GM23248 (cell line): ENCODE measurements around the gene RPS15. TPM values are rescaled to one million over a fixed set of nuclear protein-coding genes. Genes with fewer than 3 reads are reported as not detected.

Experiments used
- DNase-seq: peaks from one replicate; pipeline ENCODE4 v3.0.0-alpha.2; 2015
- H2AFZ ChIP-seq: fragments of 200-600 bp; sonication (generic); 2 replicates; pipeline ENCODE4 v1.6.1; 2016; ENCODE audit warnings: antibody characterized with exemption
- H3F3A ChIP-seq: fragments of 200-600 bp; sonication (generic); 2 replicates; pipeline ENCODE4 v1.6.1; 2016; ENCODE audit warnings: mild to moderate bottlenecking, antibody characterized with exemption, mixed run types; ENCODE audit not compliant: insufficient read depth
- H3K27ac ChIP-seq: fragments of 200-600 bp; sonication (generic); 2 replicates; pipeline ENCODE4 v1.5.1; 2016; ENCODE audit warnings: mild to moderate bottlenecking
- H3K27me3 ChIP-seq: fragments of 200-600 bp; sonication (generic); replicated peaks from 2 replicates; pipeline ENCODE4 v1.6.1; 2016; ENCODE audit warnings: mild to moderate bottlenecking; ENCODE audit not compliant: insufficient read depth
- H3K36me3 ChIP-seq: fragments of 200-600 bp; sonication (generic); 2 replicates; pipeline ENCODE4 v1.6.1; 2016; ENCODE audit warnings: low read depth, mild to moderate bottlenecking
- H3K4me1 ChIP-seq: fragments of 200-600 bp; sonication (generic); 2 replicates; pipeline ENCODE4 v1.6.1; 2016; ENCODE audit warnings: mild to moderate bottlenecking; ENCODE audit not compliant: insufficient read depth
- H3K4me2 ChIP-seq: fragments of 200-600 bp; sonication (generic); one replicate; pipeline ENCODE4 v1.6.1; 2016; ENCODE audit warnings: mild to moderate bottlenecking; ENCODE audit not compliant: unreplicated experiment
- H3K4me3 ChIP-seq: fragments of 200-600 bp; sonication (generic); 2 replicates; pipeline ENCODE4 v1.5.1; 2016; ENCODE audit warnings: mild to moderate bottlenecking
- H3K79me2 ChIP-seq: fragments of 200-600 bp; sonication (generic); 2 replicates; pipeline ENCODE4 v1.6.1; 2016; ENCODE audit warnings: mild to moderate bottlenecking; ENCODE audit not compliant: insufficient read depth
- H3K9ac ChIP-seq: fragments of 200-600 bp; sonication (generic); 2 replicates; pipeline ENCODE4 v1.6.1; 2016; ENCODE audit warnings: mild to moderate bottlenecking
- H3K9me2 ChIP-seq: fragments of 200-600 bp; sonication (generic); 2 replicates; pipeline ENCODE4 v1.6.1; 2016; ENCODE audit warnings: mixed run types, mild to moderate bottlenecking, moderate library complexity; ENCODE audit not compliant: insufficient read depth
- H3K9me3 ChIP-seq: fragments of 200-600 bp; sonication (generic); one replicate; pipeline ENCODE4 v1.6.1; 2017; ENCODE audit warnings: low read depth
- H4K20me1 ChIP-seq: fragments of 200-600 bp; sonication (generic); 2 replicates; pipeline ENCODE4 v1.6.0; 2016; ENCODE audit not compliant: insufficient read depth
- EZH2 ChIP-seq: fragments of 200-600 bp; sonication (generic); IDR thresholded peaks from 2 replicates; pipeline ENCODE4 v1.6.1; 2018; ENCODE audit warnings: antibody characterized with exemption, mild to moderate bottlenecking; ENCODE audit not compliant: insufficient read depth, poor library complexity, severe bottlenecking
- EZH2phosphoT487 ChIP-seq: fragments of 200-600 bp; sonication (generic); IDR thresholded peaks from 2 replicates; pipeline ENCODE4 v1.6.1; 2018; ENCODE audit warnings: antibody characterized with exemption, moderate library complexity, mild to moderate bottlenecking, low read depth; ENCODE audit not compliant: insufficient read depth
- WGBS, 2 experiments: methylation state at CpG; one replicate each; pipeline ENCODE4 v1.1.6; 2015 to 2017; ENCODE audit warnings: low lambda C conversion rate in 2 of 2, low coverage in 1 of 2; ENCODE audit errors: missing lambda C conversion rate in 2 of 2; 5-methylcytosine and 5-hydroxymethylcytosine counted together
- in situ Hi-C: fragments of 300-500 bp; cut with MboI; formaldehyde crosslinking; loops from 2 replicates; pipeline ENCODE4 v1.15.0; 2020
- polyA plus RNA-seq: library from polyadenylated mRNA; unstranded; fragments of >200 nt; fragmentation: Nextera tagmentation; extraction: Ambion mirVana; gene quantifications from 2 replicates; pipeline ENCODE4 v1.2.1, GENCODE V29; 2016
- total RNA-seq: library from RNA; depleted of rRNA; stranded (reverse); fragments of >200 nt; shearing (Covaris generic); gene quantifications from 2 replicates; pipeline ENCODE4 v1.2.3, GENCODE V29; 2014

The RPS15 gene
- total and polyA plus RNA-seq, 2 experiments from 2014 or later = 921 to 1,289 TPM

- no peaks in the 10 kb centered on the region for H3K27me3 ChIP-seq
- H3K79me2 ChIP-seq = 0 out of 2 replicates have a peak, but pooled peaks cover 1% of the 10 kb centered on the region
- no peaks in the 10 kb centered on the region for H4K20me1 ChIP-seq
- H2AFZ ChIP-seq = no peak overlapping the region
- H3K4me1 ChIP-seq = 0 out of 2 replicates have a peak, but pooled peaks cover 4% of the 10 kb centered on the region
- H3K9ac ChIP-seq = no peak overlapping the region
- WGBS, 2 experiments = 91 to 94% methylated on average over 14 to 15 of the region's 15 CpGs
- no peaks in the 10 kb centered on the region for H3K9me2 ChIP-seq
- no peak for TF ChIP-seq EZH2
- no peak for TF ChIP-seq EZH2phosphoT487
- in situ Hi-C loops = no loop called here
- no peak overlapping the region for H3K4me3 ChIP-seq
- H3K4me2 ChIP-seq = no peak overlapping the region
- DNase-seq = no peak
- H3K27ac ChIP-seq = no peak overlapping the region
- no peaks in the 10 kb centered on the region for H3K9me3 ChIP-seq
- no peaks in the 10 kb centered on the region; the same call in 1 of the 2 replicates for H3K36me3 ChIP-seq
- no peaks in the 10 kb centered on the region for H3F3A ChIP-seq
Measured at GRCh38 chr19:1392407-1392806, 45.8 kb upstream of the RPS15 start.

GRCh38 chr19:1392939-1393530, 45.2 kb upstream of the RPS15 start:
- H3K27ac ChIP-seq = no peak overlapping the region
- no peak for DNase-seq
- H3K4me1 ChIP-seq = 0 out of 2 replicates have a peak, but pooled peaks cover 4% of the 10 kb centered on the region
- H3K9me2 ChIP-seq = no peaks in the 10 kb centered on the region
- no peak overlapping the region for H2AFZ ChIP-seq
- TF ChIP-seq EZH2phosphoT487 (no peak), EZH2 (no peak)
- no peak overlapping the region for H3K9ac ChIP-seq
- H3K9me3 ChIP-seq = no peaks in the 10 kb centered on the region
- 93 to 96% methylated on average over 27 to 37 of the region's 37 CpGs for WGBS, 2 experiments
- no peaks in the 10 kb centered on the region for H3K27me3 ChIP-seq
- in situ Hi-C loops = no loop called here
- H3K79me2 ChIP-seq = no peaks in the 10 kb centered on the region
- no peaks in the 10 kb centered on the region for H3F3A ChIP-seq
- no peaks in the 10 kb centered on the region; the same call in 1 of the 2 replicates for H3K36me3 ChIP-seq
- no peak overlapping the region for H3K4me3 ChIP-seq
- no peak overlapping the region for H3K4me2 ChIP-seq
- no peaks in the 10 kb centered on the region for H4K20me1 ChIP-seq

GRCh38 chr19:1393841-1394240, 44.4 kb upstream of the RPS15 start:
- 90 to 91% methylated on average over 17 of the region's 17 CpGs for WGBS, 2 experiments
- in situ Hi-C loops = no loop called here

GRCh38 chr19:1394252-1395193, 43.7 kb upstream of the RPS15 start:
- no peak overlapping the region for H3K4me3 ChIP-seq
- no peaks in the 10 kb centered on the region for H3K27me3 ChIP-seq
- H3K9me2 ChIP-seq = no peaks in the 10 kb centered on the region
- H3K4me1 ChIP-seq = 0 out of 2 replicates have a peak, but pooled peaks cover 4% of the 10 kb centered on the region
- 86% methylated on average over 21 to 43 of the region's 43 CpGs for WGBS, 2 experiments
- H3K79me2 ChIP-seq = no peaks in the 10 kb centered on the region
- no peaks in the 10 kb centered on the region for H3F3A ChIP-seq
- H3K9me3 ChIP-seq = no peaks in the 10 kb centered on the region
- H3K9ac ChIP-seq = no peak overlapping the region
- no peaks in the 10 kb centered on the region for H3K36me3 ChIP-seq
- TF ChIP-seq EZH2phosphoT487 (no peak), EZH2 (no peak)
- H2AFZ ChIP-seq = no peak overlapping the region
- H4K20me1 ChIP-seq = no peaks in the 10 kb centered on the region
- H3K4me2 ChIP-seq = no peak overlapping the region
- no peak for DNase-seq
- in situ Hi-C loops = no loop called here
- no peak overlapping the region for H3K27ac ChIP-seq

More at GRCh38 chr19:1393841-1394240, 44.4 kb upstream of the RPS15 start:
- no peaks in the 10 kb centered on the region for H3F3A ChIP-seq
- no peaks in the 10 kb centered on the region for H3K9me2 ChIP-seq
- H2AFZ ChIP-seq = no peak overlapping the region
- no peak overlapping the region for H3K9ac ChIP-seq
- H3K4me2 ChIP-seq = no peak overlapping the region
- no peaks in the 10 kb centered on the region for H3K9me3 ChIP-seq
- no peaks in the 10 kb centered on the region for H4K20me1 ChIP-seq
- no peak overlapping the region for H3K4me3 ChIP-seq
- no peaks in the 10 kb centered on the region for H3K79me2 ChIP-seq
- TF ChIP-seq EZH2 = no peak
- no peaks in the 10 kb centered on the region; the same call in 1 of the 2 replicates for H3K36me3 ChIP-seq
- H3K4me1 ChIP-seq = 0 out of 2 replicates have a peak, but pooled peaks cover 4% of the 10 kb centered on the region
- DNase-seq = no peak
- H3K27ac ChIP-seq = no peak overlapping the region
- no peaks in the 10 kb centered on the region for H3K27me3 ChIP-seq
